ENCODE data around the gene C15orf61. TPM values are rescaled to one million over a fixed set of nuclear protein-coding genes. Genes with fewer than 3 reads are reported as not detected.
A peak's percentile ranks its signal among the peaks of the same experiment; 100 is the strongest.

The C15orf61 gene
- total and polyA plus RNA-seq, 2 of the 13 experiments (the other 11 are each of a cell fraction or from before 2014, with no cell fraction given): 2.1 to 6.6 TPM

GRCh38 chr15:67521783-67522568 lies 1.0 kb downstream of the C15orf61 start (continued):
- no peak; the same call in 1 of the 2 replicates for TF ChIP-seq ZNF281 (CRISPR knock-in tag; IDR thresholded peaks at IDR 0.05; ENCODE audit: borderline replicate concordance)
- no peak for TF ChIP-seq ZNF30 (CRISPR knock-in tag; IDR thresholded peaks at IDR 0.05)
- TF ChIP-seq ZNF138 (CRISPR knock-in tag; IDR thresholded peaks at IDR 0.05; ENCODE audit: low read depth): no peak
- TF ChIP-seq ZBTB7B (CRISPR knock-in tag; IDR thresholded peaks at IDR 0.05): peak; percentile 96
- TF ChIP-seq ZNF598 (CRISPR knock-in tag; IDR thresholded peaks at IDR 0.05; ENCODE audit: borderline replicate concordance): peak; percentile 77; the same call in 1 of the 2 replicates
- TF ChIP-seq ZMYM3 (CRISPR knock-in tag; IDR thresholded peaks at IDR 0.05): 0 out of 2 replicates have a peak, but pooled peaks have one; percentile 0
- peak; percentile 1; the same call in 1 of the 2 replicates for TF ChIP-seq STAT6 (CRISPR knock-in tag; IDR thresholded peaks at IDR 0.05; ENCODE audit: borderline replicate concordance)
- no peak for TF ChIP-seq NCOA1 (CRISPR knock-in tag; IDR thresholded peaks at IDR 0.05)
- TF ChIP-seq ZNF674 (CRISPR knock-in tag; IDR thresholded peaks at IDR 0.05; ENCODE audit: low read depth): 0 out of 2 replicates have a peak, but pooled peaks have one; percentile 40
- 0 out of 2 replicates have a peak, but pooled peaks have one; percentile 5 for TF ChIP-seq TARDBP (CRISPR knock-in tag; IDR thresholded peaks at IDR 0.05)
- 0 out of 2 replicates have a peak, but pooled peaks have one; percentile 25 for TF ChIP-seq ZNF33B (CRISPR knock-in tag; IDR thresholded peaks at IDR 0.05)
- TF ChIP-seq ZNF569 (CRISPR knock-in tag; IDR thresholded peaks at IDR 0.05; ENCODE audit: borderline replicate concordance): 0 out of 2 replicates have a peak, but pooled peaks have one; percentile 9
- peak; percentile 70 for TF ChIP-seq ZGPAT (CRISPR knock-in tag; IDR thresholded peaks at IDR 0.05)
- 0 out of 2 replicates have a peak, but pooled peaks have one; percentile 3 for TF ChIP-seq FOXK1 (CRISPR knock-in tag; IDR thresholded peaks at IDR 0.05; ENCODE audit: borderline replicate concordance, low read depth)
- TF ChIP-seq KDM5B (CRISPR knock-in tag; IDR thresholded peaks at IDR 0.05; ENCODE audit: borderline replicate concordance): peak; percentile 4; the same call in 1 of the 2 replicates
- TF ChIP-seq ZSCAN31 (CRISPR knock-in tag; IDR thresholded peaks at IDR 0.05; ENCODE audit: low read depth): peak; percentile 9; the same call in 1 of the 2 replicates
